HepG2 (cell line): ENCODE data around the gene C19orf73. TPM values are rescaled to one million over a fixed set of nuclear protein-coding genes. Genes with fewer than 3 reads are reported as not detected.

Source experiments
- ATAC-seq: fragments of 200-7000 bp; cut with Tn5 transposase; 3 replicates; pipeline ENCODE4 v1.9.1; 2020; ENCODE audit warnings: mild to moderate bottlenecking, moderate library complexity
- BruUV-seq: library from RNA; stranded (reverse); fragments of 400-500 nt; replicated peaks from 2 replicates; lab custom pipeline; 2021; lab: Mats Ljungman, UMichigan
- CTCF ChIA-PET: fragments of 300-600 bp; formaldehyde crosslinking; extraction: SDS; loops from one replicate; lab custom pipeline; 2021; ENCODE audit warnings: low total read pairs, inconsistent platforms, low intra/inter-chr PET ratio; lab: Yijun Ruan, JAX
- POLR2A ChIA-PET: fragments of 350-600 bp; sonication (Branson Sonifier 250); formaldehyde crosslinking; loops from one replicate; lab custom pipeline; 2020; ENCODE audit warnings: antibody characterized with exemption, inconsistent platforms; lab: Yijun Ruan, JAX
- DNase-seq: peaks from one replicate; pipeline ENCODE4 v3.0.0-alpha.2; 2015; ENCODE audit warnings: low spot score
- FAIRE-seq: peaks from 3 replicates; lab custom pipeline; 2011; peaks lifted over from hg19 to GRCh38; lab: Jason Lieb, UNC
- H2AFZ ChIP-seq: one replicate; pipeline ENCODE4 v1.6.1; 2011; ENCODE audit warnings: low read length, inconsistent platforms
- H3K27ac ChIP-seq: fragments of 300-600 bp; 3 replicates; pipeline ENCODE4 v1.8.0; 2011; ENCODE audit warnings: mixed run types, mild to moderate bottlenecking, mixed read lengths, low read length, inconsistent platforms; ENCODE audit not compliant: insufficient read depth; ENCODE audit errors: extremely low read length
- H3K27me3 ChIP-seq, 2 experiments: fragments of 200-600 bp in 1 of 2; 2 replicates in 1 of 2; 3 replicates in 1 of 2; pipeline versions ENCODE4 v1.6.0 to v1.8.0; 2011; ENCODE audit warnings: low read length in 2 of 2, mild to moderate bottlenecking in 2 of 2, moderate library complexity in 2 of 2, inconsistent platforms in 1 of 2; ENCODE audit not compliant: insufficient read depth in 2 of 2, control insufficient read depth in 1 of 2
- H3K36me3 ChIP-seq, 2 experiments: fragments of 200-600 bp in 1 of 2; replicated peaks in 1 of 2; 2 replicates in 1 of 2; 3 replicates in 1 of 2; pipeline versions ENCODE4 v1.5.1 to v1.8.0; 2011; ENCODE audit warnings: low read length in 2 of 2, inconsistent platforms in 1 of 2; ENCODE audit not compliant: insufficient read depth in 2 of 2, control insufficient read depth in 1 of 2
- H3K4me1 ChIP-seq: 2 replicates; pipeline ENCODE4 v1.5.1; 2012; ENCODE audit warnings: low read length, inconsistent platforms; ENCODE audit not compliant: insufficient read depth
- H3K4me2 ChIP-seq: 2 replicates; pipeline ENCODE4 v1.6.0; 2011; ENCODE audit warnings: low read depth, low read length, inconsistent platforms
- H3K4me3 ChIP-seq, 3 experiments: fragments of 200-600 bp in 1 of 3; sonication (generic), shearing (Covaris generic) in 1 of 3; replicated peaks in 1 of 3; 2 replicates each; pipeline ENCODE4 v1.5.1; 2011 to 2016; ENCODE audit warnings: low read length in 3 of 3, inconsistent platforms in 2 of 3, low read depth in 2 of 3, mild to moderate bottlenecking in 2 of 3, control low read depth in 1 of 3, mixed read lengths in 1 of 3; ENCODE audit not compliant: insufficient read depth in 1 of 3
- H3K79me2 ChIP-seq: one replicate; pipeline ENCODE4 v1.6.1; 2011; ENCODE audit warnings: low read length, inconsistent platforms; ENCODE audit not compliant: insufficient read depth
- H3K9ac ChIP-seq: 2 replicates; pipeline ENCODE4 v1.6.0; 2011; ENCODE audit warnings: mild to moderate bottlenecking, low read depth, low read length, inconsistent platforms; ENCODE audit not compliant: insufficient read depth
- H3K9me3 ChIP-seq: 2 replicates; pipeline ENCODE4 v1.5.1; 2012; ENCODE audit warnings: mild to moderate bottlenecking, low read length
- H4K20me1 ChIP-seq: 2 replicates; pipeline ENCODE4 v1.6.0; 2011; ENCODE audit warnings: inconsistent platforms, mild to moderate bottlenecking, low read length, moderate library complexity; ENCODE audit not compliant: insufficient read depth
- ARHGAP35 ChIP-seq: sonication (generic); formaldehyde crosslinking; IDR thresholded peaks from 2 replicates; pipeline ENCODE4 v1.9.0; 2022; ENCODE audit warnings: mild to moderate bottlenecking, inconsistent platforms, moderate library complexity, missing genetic modification reagents, borderline replicate concordance
- KAT7 ChIP-seq: IDR thresholded peaks from 2 replicates; pipeline ENCODE4 v1.6.1; 2018; ENCODE audit warnings: borderline replicate concordance, missing compliant biosample characterization
- RAD21 ChIP-seq: fragments of 450-650 bp; formaldehyde crosslinking; IDR thresholded peaks from 2 replicates; pipeline ENCODE4 v1.5.0; 2020; ENCODE audit warnings: mild to moderate bottlenecking
- SALL1 ChIP-seq: sonication (generic); formaldehyde crosslinking; IDR thresholded peaks from 2 replicates; pipeline ENCODE4 v1.8.0; 2022; ENCODE audit warnings: mild to moderate bottlenecking, missing genetic modification reagents
- ZKSCAN5 ChIP-seq: sonication (generic); formaldehyde crosslinking; IDR thresholded peaks from 2 replicates; pipeline ENCODE4 v1.5.1; 2020; ENCODE audit warnings: mild to moderate bottlenecking, missing genetic modification reagents
- ZNF367 ChIP-seq: sonication (generic); formaldehyde crosslinking; IDR thresholded peaks from 2 replicates; pipeline ENCODE4 v1.4.0; 2020; ENCODE audit warnings: missing genetic modification reagents, borderline replicate concordance
- ZNF530 ChIP-seq: sonication (generic); formaldehyde crosslinking; IDR thresholded peaks from 2 replicates; pipeline ENCODE4 v1.5.0; 2020; ENCODE audit warnings: low read depth, mild to moderate bottlenecking, missing genetic modification reagents
- ZNF570 ChIP-seq: sonication (generic); formaldehyde crosslinking; IDR thresholded peaks from 2 replicates; pipeline ENCODE4 v1.4.0; 2020; ENCODE audit warnings: mild to moderate bottlenecking, missing genetic modification reagents, borderline replicate concordance
- WGBS: methylation state at CpG from one replicate; pipeline ENCODE4 v1.1.6; 2017; ENCODE audit warnings: low lambda C conversion rate; 5-methylcytosine and 5-hydroxymethylcytosine counted together
- in situ Hi-C: cut with HindIII; loops from 2 replicates; pipeline ENCODE4 v1.10.0; 2017; ENCODE audit warnings: low pct_unique_long_range_greater_than_20kb; ENCODE audit not compliant: extremely low pct_ligation_motif_present
- intact Hi-C: fragments of 100-400 bp; cut with micrococcal nuclease; formaldehyde crosslinking; loops from one replicate; pipeline ENCODE4 v1.10.0; 2022; ENCODE audit not compliant: unreplicated experiment
- polyA plus RNA-seq, 8 experiments: library from polyadenylated mRNA; depleted of rRNA in 3 of 8; stranded (reverse) in 7 of 8; unstranded in 1 of 8; fragments of >200 nt; fragmentation: Illumina TruSeq in 4 of 8; extraction: Trizol in 4 of 8; gene quantifications; 2 replicates each; pipeline versions ENCODE4 v1.2.1 to v1.2.3, GENCODE V29; 2011 to 2016; ENCODE audit warnings: low read depth in 4 of 8, missing spikeins in 1 of 8, mixed read lengths in 1 of 8; ENCODE audit not compliant: insufficient read depth in 1 of 8
- total RNA-seq, 5 experiments: library from RNA; depleted of rRNA; stranded (reverse); fragments of >200 nt; fragmentation: Illumina TruSeq; extraction: Trizol; gene quantifications; 2 replicates each; pipeline ENCODE4 v1.2.3, GENCODE V29; 2016; ENCODE audit warnings: low read depth in 1 of 5
- TF ChIP-seq, protein P1 (sequence below): sonication (generic); formaldehyde crosslinking; IDR thresholded peaks from 2 replicates; pipeline ENCODE4 v1.8.1; 2023; ENCODE audit warnings: mild to moderate bottlenecking, missing genetic modification reagents
- TF ChIP-seq, protein P2 (sequence below): sonication (generic); formaldehyde crosslinking; IDR thresholded peaks from 2 replicates; pipeline ENCODE4 v1.8.0; 2022; ENCODE audit warnings: missing genetic modification reagents, mild to moderate bottlenecking, borderline replicate concordance
- TF ChIP-seq, protein P3 (sequence below): sonication (generic); formaldehyde crosslinking; IDR thresholded peaks from 2 replicates; pipeline ENCODE4 v1.4.0; 2020; ENCODE audit warnings: mild to moderate bottlenecking, missing genetic modification reagents, borderline replicate concordance
- TF ChIP-seq, protein P4 (sequence below), 2 experiments: sonication (generic) in 1 of 2; formaldehyde crosslinking in 1 of 2; IDR thresholded peaks; 2 replicates each; pipeline versions ENCODE4 v1.4.0 to v1.6.1; 2018 to 2020; ENCODE audit warnings: missing genetic modification reagents in 2 of 2, borderline replicate concordance in 1 of 2, low read depth in 1 of 2, mild to moderate bottlenecking in 1 of 2, missing biosample characterization in 1 of 2

Gene C19orf73
- total and polyA plus RNA-seq, 2 of the 13 experiments (the other 11 are each of a cell fraction or from before 2014, with no cell fraction given): 1.4 to 1.5 TPM

DNA sequence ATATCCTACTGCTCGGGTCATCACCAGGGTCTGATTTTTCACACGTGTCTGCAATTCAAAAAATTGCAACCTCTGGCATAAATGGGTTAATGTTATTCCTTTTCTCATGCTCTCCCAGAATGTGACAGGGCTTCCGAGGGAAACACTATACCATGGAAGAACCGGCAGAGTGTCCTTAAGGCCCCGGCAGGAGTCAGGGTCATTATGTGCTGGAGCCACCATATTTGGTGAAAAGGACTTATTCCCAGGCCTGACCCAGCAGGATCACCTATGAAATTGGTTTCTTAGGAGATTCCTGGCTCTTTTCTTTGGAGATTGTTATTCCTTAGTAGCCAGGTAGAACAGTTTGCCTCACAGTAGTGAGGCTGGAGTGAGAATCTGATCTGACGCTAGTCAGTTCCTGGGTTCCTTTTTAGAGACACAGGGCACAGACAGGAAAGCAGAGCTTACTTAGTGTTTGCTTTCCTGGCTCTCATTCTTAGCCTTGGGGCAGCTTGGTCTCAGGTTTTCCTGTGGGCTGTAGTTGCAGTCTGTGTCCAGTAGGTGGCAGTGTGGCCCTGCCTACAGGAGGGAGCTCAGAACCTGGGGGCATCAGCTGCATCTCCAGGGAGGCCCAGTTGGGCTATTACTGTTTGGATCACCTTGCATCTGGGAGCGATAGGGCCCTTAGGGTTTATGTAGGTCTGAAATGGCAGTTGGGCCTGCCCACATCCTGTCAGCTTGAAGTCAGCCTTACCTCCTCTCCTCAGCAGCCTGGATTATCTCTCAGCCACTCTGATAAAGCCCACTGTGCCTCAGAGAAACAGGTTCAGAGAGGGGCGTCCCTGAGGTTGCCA is 21.3 kb downstream of the C19orf73 start:
- no peaks in the 10 kb centered on the region for H3K27me3 ChIP-seq
- ATAC-seq (peak; percentile 73), DNase-seq (peak; percentile 55), FAIRE-seq (peak; percentile 92)
- no peaks in the 10 kb centered on the region for H3K9me3 ChIP-seq
- H3K4me2 ChIP-seq: no peak overlapping the region
- intact Hi-C loops (loop anchor here (1.0 to 5.0 kb wide), 2 partner anchors 50 to 111 kb away; no protein-coding TSS in a partner anchor), in situ Hi-C loops (loop anchor here (10.0 kb wide), 1 partner anchor 97 kb away; no protein-coding TSS in a partner anchor)
- ChIA-PET POLR2A (interaction anchor here (0.5 to 1.2 kb wide), 8 partner anchors 9 to 466 kb away, joined by 3 to 6 read pairs (median 4); partner anchors contain the start of genes LIN7B and PPFIA3), CTCF (interaction anchor here (1.7 to 2.0 kb wide), 4 partner anchors 9 to 111 kb away, joined by 7 to 12 read pairs (median 10); no protein-coding TSS in a partner anchor)
- no TSS peak for BruUV-seq
- peaks cover 45 to 79% of the 10 kb centered on the region in 2 experiments for H3K36me3 ChIP-seq
- H3K4me1 ChIP-seq: no peaks in the 10 kb centered on the region
- peaks cover 17% of the 10 kb centered on the region for H3K79me2 ChIP-seq
- H4K20me1 ChIP-seq: peaks cover 28% of the 10 kb centered on the region
- 82% methylated on average over 8 of the region's 8 CpGs for WGBS
- H3K4me3 ChIP-seq: no peak overlapping the region
- no peak overlapping the region for H3K9ac ChIP-seq
- H2AFZ ChIP-seq: no peak overlapping the region
- H3K27ac ChIP-seq: no peak overlapping the region
- TF ChIP-seq, protein P1, sequence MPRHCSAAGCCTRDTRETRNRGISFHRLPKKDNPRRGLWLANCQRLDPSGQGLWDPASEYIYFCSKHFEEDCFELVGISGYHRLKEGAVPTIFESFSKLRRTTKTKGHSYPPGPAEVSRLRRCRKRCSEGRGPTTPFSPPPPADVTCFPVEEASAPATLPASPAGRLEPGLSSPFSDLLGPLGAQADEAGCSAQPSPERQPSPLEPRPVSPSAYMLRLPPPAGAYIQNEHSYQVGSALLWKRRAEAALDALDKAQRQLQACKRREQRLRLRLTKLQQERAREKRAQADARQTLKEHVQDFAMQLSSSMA (CRISPR knock-in tag): no peak
- TF ChIP-seq KAT7: no peak
- TF ChIP-seq ZNF367: 0 out of 2 replicates have a peak, but pooled peaks have one; percentile 22
- TF ChIP-seq, protein P2, sequence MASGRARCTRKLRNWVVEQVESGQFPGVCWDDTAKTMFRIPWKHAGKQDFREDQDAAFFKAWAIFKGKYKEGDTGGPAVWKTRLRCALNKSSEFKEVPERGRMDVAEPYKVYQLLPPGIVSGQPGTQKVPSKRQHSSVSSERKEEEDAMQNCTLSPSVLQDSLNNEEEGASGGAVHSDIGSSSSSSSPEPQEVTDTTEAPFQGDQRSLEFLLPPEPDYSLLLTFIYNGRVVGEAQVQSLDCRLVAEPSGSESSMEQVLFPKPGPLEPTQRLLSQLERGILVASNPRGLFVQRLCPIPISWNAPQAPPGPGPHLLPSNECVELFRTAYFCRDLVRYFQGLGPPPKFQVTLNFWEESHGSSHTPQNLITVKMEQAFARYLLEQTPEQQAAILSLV (CRISPR knock-in tag): no peak
- TF ChIP-seq RAD21: peak; percentile 74
- TF ChIP-seq ZNF570 (CRISPR knock-in tag): no peak
- peak; percentile 22; the same call in 1 of the 2 replicates for TF ChIP-seq SALL1
- TF ChIP-seq ZNF530: no peak
- no peak for TF ChIP-seq ARHGAP35 (CRISPR knock-in tag)
- TF ChIP-seq, protein P3, sequence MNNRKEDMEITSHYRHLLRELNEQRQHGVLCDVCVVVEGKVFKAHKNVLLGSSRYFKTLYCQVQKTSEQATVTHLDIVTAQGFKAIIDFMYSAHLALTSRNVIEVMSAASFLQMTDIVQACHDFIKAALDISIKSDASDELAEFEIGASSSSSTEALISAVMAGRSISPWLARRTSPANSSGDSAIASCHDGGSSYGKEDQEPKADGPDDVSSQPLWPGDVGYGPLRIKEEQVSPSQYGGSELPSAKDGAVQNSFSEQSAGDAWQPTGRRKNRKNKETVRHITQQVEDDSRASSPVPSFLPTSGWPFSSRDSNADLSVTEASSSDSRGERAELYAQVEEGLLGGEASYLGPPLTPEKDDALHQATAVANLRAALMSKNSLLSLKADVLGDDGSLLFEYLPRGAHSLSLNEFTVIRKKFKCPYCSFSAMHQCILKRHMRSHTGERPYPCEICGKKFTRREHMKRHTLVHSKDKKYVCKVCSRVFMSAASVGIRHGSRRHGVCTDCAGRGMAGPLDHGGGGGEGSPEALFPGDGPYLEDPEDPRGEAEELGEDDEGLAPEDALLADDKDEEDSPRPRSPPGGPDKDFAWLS (CRISPR knock-in tag): no peak
- TF ChIP-seq ZKSCAN5 (CRISPR knock-in tag): no peak
- TF ChIP-seq, protein P4, sequence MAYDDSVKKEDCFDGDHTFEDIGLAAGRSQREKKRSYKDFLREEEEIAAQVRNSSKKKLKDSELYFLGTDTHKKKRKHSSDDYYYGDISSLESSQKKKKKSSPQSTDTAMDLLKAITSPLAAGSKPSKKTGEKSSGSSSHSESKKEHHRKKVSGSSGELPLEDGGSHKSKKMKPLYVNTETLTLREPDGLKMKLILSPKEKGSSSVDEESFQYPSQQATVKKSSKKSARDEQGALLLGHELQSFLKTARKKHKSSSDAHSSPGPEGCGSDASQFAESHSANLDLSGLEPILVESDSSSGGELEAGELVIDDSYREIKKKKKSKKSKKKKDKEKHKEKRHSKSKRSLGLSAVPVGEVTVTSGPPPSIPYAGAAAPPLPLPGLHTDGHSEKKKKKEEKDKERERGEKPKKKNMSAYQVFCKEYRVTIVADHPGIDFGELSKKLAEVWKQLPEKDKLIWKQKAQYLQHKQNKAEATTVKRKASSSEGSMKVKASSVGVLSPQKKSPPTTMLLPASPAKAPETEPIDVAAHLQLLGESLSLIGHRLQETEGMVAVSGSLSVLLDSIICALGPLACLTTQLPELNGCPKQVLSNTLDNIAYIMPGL (CRISPR knock-in tag; IDR thresholded peaks at IDR 0.05; ENCODE audit: borderline replicate concordance in 1 of 2, low read depth in 1 of 2): 0 out of 4 replicates have a peak, but pooled peaks of 1 of the 2 experiments have one; percentile 32
